ELR (cell line): ENCODE data around the gene ABRACL.
A peak's percentile ranks its signal among the peaks of the same experiment; 100 is the strongest.
"Not testable (repeated sequence)": the region's sequence is repeated elsewhere in the genome, so short reads cannot be mapped to it uniquely, and the experiment has no call there.

Source experiments
- DNase-seq: peaks from one replicate; pipeline ENCODE4 v3.0.0-alpha.2; 2015; ENCODE audit warnings: low read depth

Gene ABRACL

GRCh38 chr6:139028658-139029469, at the start of gene ABRACL:
TSS of gene ABRACL (plus strand) at chr6:139028745. CDS start at chr6:139034161, 5,416 bp downstream.
- peak; percentile 77 for DNase-seq

- no peak for DNase-seq
Observed at GRCh38 chr6:138979365-138979764, 49.2 kb upstream of the ABRACL start.

- no peak for DNase-seq
Observed at GRCh38 chr6:138979813-138980668, 48.5 kb upstream of the ABRACL start.

GRCh38 chr6:138981416-138981815, 47.1 kb upstream of the ABRACL start:
- no peak for DNase-seq

- DNase-seq: peak; percentile 54
Observed at GRCh38 chr6:138986578-138986977, 42.0 kb upstream of the ABRACL start.

- no peak for DNase-seq
Observed at GRCh38 chr6:138987080-138987642, 41.4 kb upstream of the ABRACL start.

GRCh38 chr6:138987643-138988468, 40.7 kb upstream of the ABRACL start, which contains the start of gene REPS1:
TSS of gene REPS1 (minus strand) at chr6:138988253. CDS start at chr6:138987682, 571 bp downstream.
- DNase-seq: peak; percentile 92

GRCh38 chr6:138988469-138988834, 40.1 kb upstream of the ABRACL start:
- DNase-seq: no peak

GRCh38 chr6:138989098-138989983, 39.2 kb upstream of the ABRACL start:
- no peak for DNase-seq

GRCh38 chr6:138991206-138991605, 37.3 kb upstream of the ABRACL start:
- DNase-seq: no peak

- DNase-seq: not testable (repeated sequence)
Observed at GRCh38 chr6:138992965-138993364, 35.6 kb upstream of the ABRACL start.

GRCh38 chr6:138993410-138993809, 35.1 kb upstream of the ABRACL start:
- DNase-seq: not testable (repeated sequence)

- no peak for DNase-seq
Observed at GRCh38 chr6:138996524-138996923, 32.0 kb upstream of the ABRACL start.

- no peak for DNase-seq
Observed at GRCh38 chr6:138997136-138997535, 31.4 kb upstream of the ABRACL start.

- no peak for DNase-seq
Observed at GRCh38 chr6:138999949-139000725, 28.4 kb upstream of the ABRACL start.

- DNase-seq: no peak
Observed at GRCh38 chr6:139003751-139004150, 24.8 kb upstream of the ABRACL start.

GRCh38 chr6:139006477-139006876, 22.1 kb upstream of the ABRACL start:
- DNase-seq: no peak

- DNase-seq: no peak
Observed at GRCh38 chr6:139007428-139007827, 21.1 kb upstream of the ABRACL start.

GRCh38 chr6:139008117-139008516, 20.4 kb upstream of the ABRACL start:
- no peak for DNase-seq

- no peak for DNase-seq
Observed at GRCh38 chr6:139010674-139011073, 17.9 kb upstream of the ABRACL start.
